Activated CD4-positive, alpha-beta T cell treated with anti-CD3 and anti-CD28 coated beads for 1 hour (primary cell): ENCODE measurements around the gene LAMB4.

Experiments used
- DNase-seq: peaks from one replicate; pipeline ENCODE4 v3.0.0-alpha.2; 2020

Gene LAMB4

DNA sequence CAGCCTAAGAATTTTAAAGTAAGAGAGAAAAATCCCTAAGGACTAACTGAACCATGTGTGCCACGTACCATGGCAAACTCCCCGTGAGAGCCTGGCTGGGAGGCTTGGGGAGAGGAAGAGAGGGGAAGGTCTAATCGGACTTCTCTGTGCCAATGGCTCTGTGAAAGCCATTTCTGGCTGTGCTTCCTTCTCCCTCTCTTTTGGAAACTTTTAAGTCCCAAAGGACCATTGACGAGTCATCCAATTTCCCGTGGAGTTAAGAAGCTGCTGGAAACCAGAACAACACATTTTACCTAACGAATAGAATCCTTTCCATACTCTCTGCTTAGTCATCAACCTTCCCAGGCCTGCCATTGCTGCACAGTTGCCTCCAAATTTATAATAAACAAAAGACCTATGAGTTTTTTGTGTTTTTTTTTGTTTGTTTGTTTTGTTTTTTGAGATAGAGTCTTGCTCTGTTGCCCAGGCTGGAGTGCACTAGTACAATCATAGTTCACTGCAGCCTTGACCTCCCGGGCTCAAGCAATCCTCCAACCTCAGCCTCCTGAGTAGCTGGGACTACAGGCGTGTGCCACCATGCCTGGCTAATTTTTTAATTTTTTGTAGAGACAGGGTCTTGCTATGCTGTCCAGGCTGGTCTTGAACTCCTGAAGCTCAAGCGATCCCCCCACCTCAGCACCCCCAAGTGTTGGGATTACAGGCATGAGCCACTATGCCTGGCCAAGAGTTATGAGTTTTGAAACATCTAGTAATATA, 140.4 kb downstream of the LAMB4 start:
- DNase-seq, result no peak

DNA sequence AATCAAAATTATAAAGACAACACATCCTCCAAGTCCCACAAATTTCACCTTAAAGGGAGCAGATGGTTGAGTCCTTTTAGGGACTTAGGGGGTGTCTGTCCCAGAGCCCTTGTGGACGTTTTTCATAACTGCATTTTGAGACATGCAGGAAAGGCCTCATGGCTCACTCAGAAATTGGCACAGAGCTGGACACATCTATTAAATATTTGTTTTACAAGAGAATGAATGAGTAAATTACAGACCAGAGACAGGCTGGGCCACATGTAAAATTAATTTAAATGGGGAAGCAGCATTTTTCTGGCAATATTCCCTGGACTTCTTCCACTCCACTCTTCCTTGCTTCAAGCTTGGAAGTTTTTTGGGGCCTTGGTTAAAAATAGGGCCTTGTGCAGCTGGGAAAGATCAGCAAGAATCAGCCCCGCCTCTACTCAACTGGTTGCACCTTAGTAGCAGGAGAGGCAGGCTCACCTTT, 147.2 kb downstream of the LAMB4 start:
- no peak for DNase-seq

GRCh38 chr7:107982042-107982840, 147.9 kb downstream of the LAMB4 start:
- DNase-seq, result no peak

GRCh38 chr7:107981466-107981865, 148.7 kb downstream of the LAMB4 start:
- DNase-seq, result no peak

GRCh38 chr7:107980671-107981190, 149.4 kb downstream of the LAMB4 start:
- DNase-seq, result no peak

DNA sequence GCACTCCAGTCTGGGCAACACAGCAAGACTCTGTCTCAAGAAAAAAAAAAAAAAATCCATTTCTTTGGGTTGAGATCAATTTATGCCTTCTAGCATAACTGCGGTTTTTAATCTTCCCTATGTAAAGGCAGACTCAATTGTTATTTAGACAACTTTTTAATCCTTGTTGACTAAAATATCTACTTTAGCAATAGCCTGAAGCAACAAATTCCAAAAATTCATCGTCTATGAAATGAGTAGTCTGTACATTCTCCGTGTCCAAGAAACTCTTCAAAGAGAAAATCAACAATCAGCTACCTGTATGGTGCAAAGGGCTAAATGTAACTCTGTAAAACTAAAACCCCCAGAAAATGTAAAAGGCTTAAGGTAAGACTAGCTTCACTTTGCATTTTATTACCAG, 150.0 kb downstream of the LAMB4 start:
- DNase-seq, result no peak

DNA sequence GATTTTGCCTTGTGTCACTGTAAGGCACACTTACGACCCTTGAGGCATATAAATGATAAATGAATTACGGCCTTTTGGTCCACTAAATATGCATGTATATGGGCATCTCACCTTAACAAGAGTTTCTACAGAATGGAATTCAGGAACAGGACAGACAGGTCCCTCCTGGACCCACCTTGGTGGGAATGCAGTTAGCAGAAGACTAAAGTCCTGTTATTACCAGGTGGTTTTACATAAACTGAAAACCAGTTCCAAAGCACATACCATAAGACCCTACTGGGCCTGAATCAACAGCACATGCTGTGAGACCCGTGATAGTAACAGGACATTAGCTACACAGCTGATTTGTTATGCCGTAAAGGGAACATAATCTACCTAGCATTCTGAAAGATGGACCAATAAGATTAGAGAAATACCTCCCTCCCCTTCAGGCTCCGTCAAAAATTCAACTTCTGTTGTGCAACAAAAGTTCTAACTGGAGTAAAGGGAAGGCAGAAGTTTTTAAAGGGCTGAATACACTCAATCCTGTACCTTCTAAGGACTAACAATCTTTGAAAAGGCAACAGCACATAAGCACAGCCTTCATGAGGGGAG, 151.2 kb downstream of the LAMB4 start:
- no peak for DNase-seq

DNA sequence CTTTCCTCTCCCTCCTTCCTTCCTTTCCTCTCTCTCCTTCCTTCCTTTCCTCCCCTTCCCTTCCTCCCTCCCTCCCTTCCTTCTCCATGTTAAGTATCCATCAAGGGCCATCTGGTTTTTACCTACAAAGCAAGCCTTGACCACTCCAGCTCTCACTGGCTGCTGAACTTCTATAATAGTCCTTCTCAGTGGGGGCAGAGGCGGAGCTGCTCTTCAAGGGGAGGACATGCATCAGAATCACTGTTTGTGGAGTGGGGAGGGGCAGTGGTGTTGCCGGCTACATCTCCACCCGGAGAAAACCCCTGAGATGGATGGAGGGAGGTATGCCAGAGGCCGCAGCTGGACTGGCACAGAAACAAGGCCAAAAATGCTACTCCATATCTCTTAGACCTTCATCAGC, 153.1 kb downstream of the LAMB4 start:
- no peak for DNase-seq

DNA sequence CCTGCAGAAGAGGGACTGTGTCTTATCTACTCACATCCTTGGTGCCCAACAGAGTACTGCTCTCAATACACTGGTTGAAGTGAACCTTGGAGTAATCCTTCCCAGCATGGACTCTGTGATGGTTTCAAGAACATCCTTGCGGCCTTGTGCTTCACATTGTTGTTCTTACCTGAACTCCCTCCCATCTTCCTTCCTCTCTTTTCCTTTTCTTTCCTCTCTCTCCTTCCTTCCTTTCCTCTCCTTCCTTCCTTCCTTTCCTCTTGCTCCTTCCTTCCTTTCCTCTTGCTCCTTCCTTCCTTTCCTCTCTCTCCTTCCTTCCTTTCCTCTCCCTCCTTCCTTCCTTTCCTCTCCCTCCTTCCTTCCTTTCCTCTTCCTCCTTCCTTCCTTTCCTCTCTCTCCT, 153.5 kb downstream of the LAMB4 start:
- DNase-seq, result no peak

DNA sequence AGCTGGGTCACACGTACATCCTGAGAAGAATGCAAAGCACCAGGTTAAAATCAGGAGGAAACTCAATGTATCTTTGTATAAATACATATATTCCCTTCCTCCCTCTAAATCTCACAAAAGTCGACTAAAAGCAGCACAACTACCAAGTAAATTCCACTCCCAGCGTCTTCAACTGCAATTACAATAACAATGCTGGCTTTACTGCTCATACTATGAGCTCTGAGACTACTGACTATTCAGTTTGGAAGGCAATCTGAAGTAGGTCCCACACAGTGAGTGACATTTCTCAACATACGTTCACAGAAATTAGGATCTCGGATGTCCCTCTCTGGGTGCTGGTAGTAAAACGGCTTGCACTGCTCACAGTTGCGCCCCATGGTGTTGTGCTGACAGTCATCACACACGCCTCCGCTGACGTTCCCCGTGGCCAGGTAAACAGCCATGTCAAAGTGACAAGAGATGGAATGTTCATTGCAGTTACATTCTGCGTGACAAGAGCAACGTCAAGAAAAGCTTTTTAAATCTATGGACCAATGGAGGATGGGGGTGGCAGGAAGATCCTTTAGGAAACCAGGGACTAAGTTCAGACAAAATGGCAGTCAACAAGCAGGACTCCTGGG, 154.7 kb downstream of the LAMB4 start:
- DNase-seq, result no peak

DNA sequence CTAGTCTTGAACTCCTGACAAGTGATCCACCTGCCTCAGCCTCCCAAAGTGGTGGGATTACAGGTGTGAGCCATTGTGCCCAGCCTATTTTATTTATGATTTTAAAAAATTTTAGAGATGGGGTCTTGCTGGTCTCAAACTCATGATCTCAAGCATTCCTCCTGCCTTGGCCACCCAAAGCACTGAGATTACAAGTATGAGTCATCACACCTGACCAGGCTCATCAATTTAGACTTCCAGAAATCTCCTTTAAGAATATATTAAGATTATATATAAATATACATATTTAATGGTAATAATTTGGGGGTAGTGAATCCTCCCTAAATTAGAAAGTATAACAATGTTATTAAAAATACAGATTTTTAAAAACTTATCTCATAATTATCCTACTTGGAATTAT, 156.3 kb downstream of the LAMB4 start:
- no peak for DNase-seq
